T-cell (primary cell): Measurements from ENCODE around the gene MYRIP. TPM values are rescaled to one million over a fixed set of nuclear protein-coding genes. Genes with fewer than 3 reads are reported as not detected.

ENCODE experiments used
- ATAC-seq, 4 experiments: fragments of 200-7000 bp in 3 of 4; fragments of 150-1000 bp in 1 of 4; cut with Tn5 transposase; replicated peaks in 1 of 4; 1 replicate in 3 of 4; 2 replicates in 1 of 4; pipeline ENCODE4 v1.10.0; 2021; ENCODE audit warnings: moderate library complexity in 3 of 4, mild to moderate bottlenecking in 2 of 4, moderate number of reproducible peaks in 1 of 4
- CTCF ChIA-PET, 2 donors: fragments of 300-600 bp; sonication (Branson Sonifier 250); formaldehyde crosslinking; loops; one replicate each; lab custom pipeline; 2022; ENCODE audit warnings: antibody characterized with exemption in 2 of 2; lab: Charles Lee
- POLR2A ChIA-PET, 2 donors: fragments of 300-600 bp; sonication (Branson Sonifier 250); formaldehyde crosslinking; loops; one replicate each; lab custom pipeline; 2022; ENCODE audit warnings: antibody characterized with exemption in 2 of 2; lab: Charles Lee
- DNase-seq, 35 experiments: peaks; one replicate each; pipeline versions ENCODE4 v3.0.0 to v3.0.0-alpha.2; 2013 to 2023
- H3K27ac ChIP-seq: one replicate; pipeline ENCODE4 v1.5.1; 2013; ENCODE audit warnings: low read length
- H3K27me3 ChIP-seq, 2 experiments: replicated peaks in 1 of 2; 1 replicate in 1 of 2; 2 replicates in 1 of 2; pipeline versions ENCODE4 v1.6.1 to v1.7.0; 2013; ENCODE audit warnings: low read length in 1 of 2, mixed read lengths in 1 of 2; ENCODE audit not compliant: control insufficient read depth in 2 of 2, insufficient read depth in 2 of 2; ENCODE audit errors: extremely low read depth in 1 of 2
- H3K36me3 ChIP-seq, 2 donors: 1 replicate in 1 of 2; 2 replicates in 1 of 2; pipeline versions ENCODE4 v1.6.1 to v1.7.0; 2013; ENCODE audit warnings: low read length in 1 of 2; ENCODE audit not compliant: control insufficient read depth in 2 of 2, insufficient read depth in 1 of 2; ENCODE audit errors: extremely low read depth in 1 of 2
- H3K4me1 ChIP-seq, 2 experiments: 1 replicate in 1 of 2; 2 replicates in 1 of 2; pipeline versions ENCODE4 v1.6.1 to v1.7.0; 2013; ENCODE audit warnings: low read length in 2 of 2, mixed read lengths in 1 of 2; ENCODE audit not compliant: insufficient read depth in 2 of 2, control insufficient read depth in 1 of 2; ENCODE audit errors: extremely low read depth in 1 of 2
- H3K4me3 ChIP-seq, 2 donors: 1 replicate in 1 of 2; 2 replicates in 1 of 2; pipeline versions ENCODE4 v1.5.1 to v1.7.0; 2013; ENCODE audit warnings: mild to moderate bottlenecking in 2 of 2, low read length in 1 of 2, moderate library complexity in 1 of 2; ENCODE audit not compliant: control insufficient read depth in 1 of 2; ENCODE audit errors: extremely low read depth in 1 of 2
- H3K9me3 ChIP-seq: 2 replicates; pipeline ENCODE4 v1.7.0; 2013
- H3K27ac Mint-ChIP-seq, 2 donors: one replicate each; pipeline ENCODE4 v1.8.0; 2020 to 2021; ENCODE audit warnings: mild to moderate bottlenecking in 2 of 2, mixed read lengths in 2 of 2
- H3K27me3 Mint-ChIP-seq, 2 donors: one replicate each; pipeline ENCODE4 v1.8.0; 2021 to 2022; ENCODE audit warnings: mixed read lengths in 2 of 2
- H3K36me3 Mint-ChIP-seq: one replicate; pipeline ENCODE4 v1.8.0; 2021; ENCODE audit warnings: mixed read lengths
- H3K4me1 Mint-ChIP-seq, 3 donors: one replicate each; pipeline ENCODE4 v1.8.0; 2020 to 2022; ENCODE audit warnings: mixed read lengths in 3 of 3, mild to moderate bottlenecking in 1 of 3
- H3K4me3 Mint-ChIP-seq, 3 donors: one replicate each; pipeline ENCODE4 v1.8.0; 2020 to 2022; ENCODE audit warnings: mild to moderate bottlenecking in 3 of 3, mixed read lengths in 3 of 3, moderate library complexity in 3 of 3
- H3K9me3 Mint-ChIP-seq, 3 donors: one replicate each; pipeline ENCODE4 v1.8.0; 2020 to 2022; ENCODE audit warnings: mixed read lengths in 3 of 3
- WGBS: methylation state at CpG from one replicate; pipeline ENCODE4 v1.1.5; 2013; ENCODE audit warnings: missing lambda C conversion rate; ENCODE audit not compliant: insufficient coverage; 5-methylcytosine and 5-hydroxymethylcytosine counted together
- total RNA-seq, 35 experiments: library from RNA in 6 of 35; stranded (reverse) in 6 of 35; fragments of 120-200 nt in 1 of 35; gene quantifications; one replicate each; pipeline versions ENCODE4 v1.2.1 to v1.2.4 and lab custom pipeline; 2013 to 2026

Gene MYRIP
- total RNA-seq, 5 donors from 2014 or later (not counting 1 experiment from before 2014, with no cell fraction given): not detected

DNA sequence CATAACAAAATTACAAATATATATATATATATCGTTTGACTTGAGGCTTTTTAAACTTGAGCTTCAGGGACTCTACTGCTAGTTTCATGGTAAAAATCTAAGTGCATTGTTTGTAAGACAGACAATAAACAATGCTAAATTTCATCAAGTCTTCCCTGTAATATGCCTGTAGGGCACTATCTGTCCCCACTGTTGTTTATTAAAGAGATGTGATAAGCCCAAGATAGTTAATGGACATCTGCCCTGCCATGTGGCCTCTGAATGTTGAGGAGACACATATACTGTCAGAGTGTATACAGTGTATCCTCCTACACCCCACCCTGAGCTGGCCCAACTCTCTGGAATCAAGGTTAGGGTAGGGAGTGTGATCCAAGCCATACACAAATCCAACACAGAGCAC is 485.0 kb downstream of the MYRIP start:
- no peaks in the 10 kb centered on the region for H3K27me3 Mint-ChIP-seq
- H3K9me3 Mint-ChIP-seq: no peaks in the 10 kb centered on the region
- no peaks in the 10 kb centered on the region for H3K27me3 ChIP-seq
- H3K27ac ChIP-seq: no peak overlapping the region
- no CpG with 5 or more reads among the region's 1 CpG for WGBS
- H3K36me3 ChIP-seq: peaks cover 4 to 9% of the 10 kb centered on the region in 2 donors
- no peaks in the 10 kb centered on the region for H3K4me1 ChIP-seq
- H3K4me3 ChIP-seq: no peak overlapping the region
- no peaks in the 10 kb centered on the region for H3K9me3 ChIP-seq
- CTCF ChIA-PET: interaction anchor here in 1 of 2 donors (0.5 kb wide), 1 partner anchor 118 kb away, joined by 9 read pairs; no protein-coding TSS in a partner anchor
- POLR2A ChIA-PET: interaction anchor here in 1 of 2 donors (0.6 kb wide), 1 partner anchor 12 kb away, joined by 3 read pairs; no protein-coding TSS in a partner anchor
- no peak overlapping the region for H3K27ac Mint-ChIP-seq
- ATAC-seq: no peak
- H3K4me1 Mint-ChIP-seq: peaks cover 0 to 5% (median 0%) of the 10 kb centered on the region in 3 donors
- H3K36me3 Mint-ChIP-seq: peaks cover 48% of the 10 kb centered on the region
- DNase-seq: no peak
- H3K4me3 Mint-ChIP-seq: no peak overlapping the region

DNA sequence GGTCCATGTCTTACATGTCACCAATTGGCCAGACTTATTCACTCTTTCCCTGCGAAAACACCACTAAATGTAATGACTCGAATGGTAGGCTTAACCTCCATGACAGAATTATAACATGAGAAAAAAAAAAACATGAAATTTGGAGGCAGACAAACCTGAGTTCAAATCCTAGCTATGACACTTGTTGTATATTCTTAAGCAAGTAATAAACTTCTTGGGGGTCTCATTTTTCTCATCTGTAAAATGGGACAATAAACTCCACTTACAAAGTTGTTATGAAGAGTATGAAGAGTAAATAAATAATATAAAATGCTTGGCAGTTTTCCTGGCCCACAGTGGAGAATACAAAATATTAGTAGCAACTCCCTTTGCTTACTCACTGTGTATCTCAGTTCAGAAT is 488.7 kb downstream of the MYRIP start:
- peaks cover 47% of the 10 kb centered on the region for H3K36me3 Mint-ChIP-seq
- ChIA-PET CTCF (no interaction called here), POLR2A (no interaction called here)

DNA sequence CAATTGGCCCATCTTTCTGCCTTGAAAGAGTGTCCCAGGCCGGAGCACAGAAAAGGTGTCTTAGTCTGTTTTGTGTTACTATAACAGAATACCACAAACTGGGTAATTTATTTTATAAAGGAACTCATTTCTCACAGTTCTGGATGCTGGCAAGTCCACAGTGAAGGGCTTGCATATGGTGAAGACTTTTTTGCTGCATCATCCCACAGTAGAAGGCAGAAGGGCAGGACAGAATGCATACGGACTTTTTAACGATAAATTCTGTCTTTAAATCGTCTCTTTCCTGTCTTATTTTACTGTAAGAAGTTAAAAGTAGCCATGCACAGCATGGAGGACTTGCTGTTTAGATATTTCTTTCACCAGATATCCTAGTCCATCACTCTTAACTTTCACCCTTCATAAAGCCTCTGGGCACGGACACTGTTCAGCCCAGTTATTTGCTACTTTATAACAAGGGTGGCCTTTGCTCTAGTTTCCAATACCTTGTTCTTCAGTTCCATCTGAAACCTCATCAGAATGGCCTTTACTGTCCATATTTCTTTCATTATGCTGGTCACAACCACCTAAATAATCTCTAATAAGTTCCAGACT is 489.8 kb downstream of the MYRIP start:
- H3K4me1 ChIP-seq: no peaks in the 10 kb centered on the region
- Mint-ChIP-seq H3K27ac (no peak overlapping the region), H3K36me3 (peaks cover 42% of the 10 kb centered on the region), H3K4me1 (no peaks in the 10 kb centered on the region), H3K27me3 (no peaks in the 10 kb centered on the region), H3K4me3 (no peak overlapping the region), H3K9me3 (peaks cover 0 to 5% (median 0%) of the 10 kb centered on the region in 3 donors)
- H3K4me3 ChIP-seq: no peak overlapping the region
- POLR2A ChIA-PET: no interaction called here
- DNase-seq (no peak), ATAC-seq (no peak)
- H3K9me3 ChIP-seq: no peaks in the 10 kb centered on the region
- no peak overlapping the region for H3K27ac ChIP-seq
- CTCF ChIA-PET: no interaction called here
- H3K36me3 ChIP-seq: peaks cover 0 to 17% of the 10 kb centered on the region in 2 donors
- H3K27me3 ChIP-seq: no peaks in the 10 kb centered on the region
- 89% methylated on average over 1 of the region's 5 CpGs for WGBS

More for the DNA sequence above, 488.7 kb downstream of the MYRIP start:
- Histone ChIP-seq H3K9me3 (no peaks in the 10 kb centered on the region), H3K27ac (no peak overlapping the region), H3K27me3 (no peaks in the 10 kb centered on the region), H3K4me3 (no peak overlapping the region), H3K4me1 (no peaks in the 10 kb centered on the region), H3K36me3 (peaks cover 0 to 17% of the 10 kb centered on the region in 2 donors)
- Mint-ChIP-seq H3K27ac (no peak overlapping the region), H3K27me3 (no peaks in the 10 kb centered on the region), H3K4me1 (no peaks in the 10 kb centered on the region), H3K9me3 (peaks cover 0 to 5% (median 0%) of the 10 kb centered on the region in 3 donors), H3K4me3 (no peak overlapping the region)
- DNase-seq: no peak
- WGBS: no CpG with 5 or more reads among the region's 2 CpGs
- ATAC-seq: no peak

DNA sequence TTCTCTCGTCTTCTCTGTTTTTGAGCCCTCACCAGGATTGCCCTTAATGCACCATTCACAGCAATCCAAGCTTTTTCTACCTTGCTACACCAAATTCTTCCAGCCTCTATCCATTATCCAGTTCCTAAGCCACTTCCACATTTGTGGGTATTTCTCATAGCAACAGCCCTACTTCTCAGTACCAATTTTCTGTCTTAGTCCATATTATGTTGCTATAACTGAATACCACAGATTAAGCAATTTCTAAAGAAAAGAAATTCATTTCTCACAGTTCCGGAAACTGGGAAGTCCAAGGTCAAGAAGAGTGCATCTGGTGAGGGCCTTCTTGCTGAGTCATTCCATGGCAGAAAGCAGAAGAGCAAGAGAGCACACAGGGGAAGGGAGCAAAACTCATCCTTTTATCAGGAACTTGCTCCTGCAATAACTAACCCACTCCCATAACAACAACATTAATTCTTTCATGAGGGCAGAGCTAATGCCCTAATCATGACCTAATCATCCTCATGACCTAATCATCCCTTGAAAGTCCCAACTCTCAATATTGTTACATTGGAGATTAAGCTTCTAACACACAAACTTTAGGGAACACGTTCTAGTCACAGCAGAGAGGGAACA is 490.4 kb downstream of the MYRIP start:
- peaks cover 0 to 5% (median 0%) of the 10 kb centered on the region in 3 donors for H3K9me3 Mint-ChIP-seq
- no peak overlapping the region for H3K4me3 Mint-ChIP-seq
- H3K27ac Mint-ChIP-seq: no peak overlapping the region
- ChIA-PET POLR2A (no interaction called here), CTCF (interaction anchor here in 1 of 2 donors (1.7 kb wide), 1 partner anchor 9 kb away, joined by 3 read pairs; no protein-coding TSS in a partner anchor)
- no peaks in the 10 kb centered on the region for H3K27me3 Mint-ChIP-seq
- WGBS: 89% methylated on average over 1 of the region's 3 CpGs
- peaks cover 0 to 11% of the 10 kb centered on the region in 2 donors for H3K36me3 ChIP-seq
- H3K9me3 ChIP-seq: no peaks in the 10 kb centered on the region
- no peak overlapping the region for H3K4me3 ChIP-seq
- ATAC-seq: no peak
- H3K36me3 Mint-ChIP-seq: peaks cover 37% of the 10 kb centered on the region
- no peaks in the 10 kb centered on the region for H3K27me3 ChIP-seq
- DNase-seq: peak in 1 of 35 experiments; percentile 25
- H3K4me1 Mint-ChIP-seq: no peaks in the 10 kb centered on the region
- H3K27ac ChIP-seq: no peak overlapping the region
- no peaks in the 10 kb centered on the region for H3K4me1 ChIP-seq

DNA sequence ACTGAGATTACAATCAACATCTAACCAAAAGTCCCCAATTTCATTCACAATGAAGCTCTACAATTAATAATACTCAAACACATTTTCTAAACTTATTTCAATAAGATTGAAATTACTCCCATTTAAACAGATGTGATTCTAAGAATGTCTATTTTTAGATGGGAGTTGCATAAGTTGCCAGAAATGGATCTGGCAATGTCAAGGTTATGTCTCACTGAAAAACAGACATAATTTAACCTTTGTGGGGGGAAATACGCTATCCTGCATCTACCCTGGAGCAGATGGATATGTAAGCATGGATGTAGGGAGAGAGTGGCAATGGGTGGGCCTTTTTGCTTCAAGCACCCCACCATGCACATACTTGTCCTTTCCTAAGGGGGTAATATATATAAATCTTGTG is 493.4 kb downstream of the MYRIP start:
- ATAC-seq (no peak), DNase-seq (no peak)
- no peak overlapping the region for H3K27ac Mint-ChIP-seq
- H3K9me3 Mint-ChIP-seq: peaks cover 0 to 5% (median 0%) of the 10 kb centered on the region in 3 donors
- Histone ChIP-seq H3K27ac (no peak overlapping the region), H3K4me1 (no peaks in the 10 kb centered on the region), H3K4me3 (no peak overlapping the region), H3K9me3 (no peaks in the 10 kb centered on the region), H3K27me3 (no peaks in the 10 kb centered on the region), H3K36me3 (peaks cover 0 to 11% of the 10 kb centered on the region in 2 donors)
- ChIA-PET POLR2A (no interaction called here), CTCF (no interaction called here)
- H3K4me1 Mint-ChIP-seq: no peaks in the 10 kb centered on the region
- H3K36me3 Mint-ChIP-seq: peaks cover 27% of the 10 kb centered on the region
- no peak overlapping the region for H3K4me3 Mint-ChIP-seq
- no CpG with 5 or more reads among the region's 1 CpG for WGBS
- no peaks in the 10 kb centered on the region for H3K27me3 Mint-ChIP-seq

DNA sequence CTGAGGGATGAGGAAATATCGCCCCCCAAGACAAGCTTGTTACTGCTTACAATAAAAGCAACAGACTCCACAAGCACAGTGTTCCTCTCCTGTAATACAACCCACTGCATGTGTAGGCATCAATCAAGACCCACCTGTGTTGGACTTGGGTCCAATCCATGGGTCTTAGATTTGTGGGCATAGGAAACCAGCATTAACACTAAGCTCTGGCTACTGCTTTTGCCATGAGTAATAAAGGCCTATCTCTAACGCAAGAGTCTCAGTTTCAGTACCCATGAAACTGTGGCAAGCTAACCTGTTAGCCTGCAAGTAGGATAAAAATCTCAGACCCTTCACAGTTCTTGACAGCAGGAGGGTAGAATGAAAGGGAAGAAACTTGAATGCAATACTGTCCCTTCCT is 494.9 kb downstream of the MYRIP start:
- Mint-ChIP-seq H3K4me1 (peaks cover 6 to 11% (median 7%) of the 10 kb centered on the region in 3 donors), H3K4me3 (no peak overlapping the region), H3K27me3 (no peaks in the 10 kb centered on the region), H3K36me3 (peaks cover 24% of the 10 kb centered on the region), H3K27ac (no peak overlapping the region), H3K9me3 (peaks cover 0 to 5% (median 0%) of the 10 kb centered on the region in 3 donors)
- ChIA-PET CTCF (interaction anchor here in 1 of 2 donors (1.0 kb wide), 1 partner anchor 13 kb away, joined by 6 read pairs; no protein-coding TSS in a partner anchor), POLR2A (no interaction called here)
- WGBS: no CpG with 5 or more reads among the region's 2 CpGs
- Histone ChIP-seq H3K27me3 (no peaks in the 10 kb centered on the region), H3K9me3 (no peaks in the 10 kb centered on the region), H3K4me3 (no peak overlapping the region), H3K27ac (no peak overlapping the region), H3K36me3 (peaks cover 0 to 8% of the 10 kb centered on the region in 2 donors), H3K4me1 (peaks cover 3 to 8% of the 10 kb centered on the region in 2 experiments)
- DNase-seq: no peak
- no peak for ATAC-seq
